ENCODE measurements around the gene C1orf116. TPM values are rescaled to one million over a fixed set of nuclear protein-coding genes. Genes with fewer than 3 reads are reported as not detected.

C1orf116 gene
- total and polyA plus RNA-seq, 8 donors = 17.1 to 91.7 (median 41.3) TPM

DNA sequence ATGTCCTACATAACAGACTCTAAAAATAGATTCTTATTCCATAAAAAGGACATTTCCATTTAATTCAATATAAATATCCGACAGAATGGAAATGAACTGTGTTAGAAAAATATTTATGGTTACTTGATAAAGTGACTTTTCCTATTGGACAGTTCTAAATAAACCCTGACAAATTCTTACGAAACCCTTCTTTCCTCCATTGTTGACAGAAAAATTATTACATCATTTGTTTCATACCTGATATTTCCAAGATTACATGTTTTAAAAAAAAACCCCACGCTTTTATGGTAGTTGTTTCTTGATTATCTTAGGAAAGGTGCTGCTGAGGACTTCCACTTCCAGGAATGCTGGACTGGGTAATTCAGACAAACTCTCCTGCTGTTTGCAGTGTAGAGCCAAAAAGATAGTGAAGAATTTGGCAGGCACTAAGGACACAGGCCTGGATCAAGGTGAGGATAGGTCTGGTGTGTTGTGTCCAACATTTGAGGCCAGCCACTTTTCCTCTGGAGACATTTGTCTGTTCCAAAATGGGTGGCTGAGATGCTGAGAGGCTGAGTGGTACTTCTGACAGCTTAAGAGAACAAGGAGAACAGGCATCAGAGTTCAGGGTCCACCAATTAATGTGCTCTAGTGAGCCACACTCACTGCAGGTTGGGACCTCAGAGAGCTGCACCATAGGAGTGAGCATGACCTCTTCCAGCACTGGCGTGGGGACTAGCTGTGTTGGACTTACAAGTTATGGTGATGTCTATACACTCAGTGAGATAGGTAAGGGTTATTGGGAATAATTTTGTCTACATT is 7.0 kb upstream of the C1orf116 start:
- H3K4me1 ChIP-seq = peaks cover 0 to 22% (median 6%) of the 10 kb centered on the region in 4 donors
- intact Hi-C loops (cut with DNase I; ENCODE audit: low total_unique reads) = no loop called here
- WGBS, 5 donors = 46 to 68% (median 53%) methylated on average over 4 of the region's 4 CpGs
- H3K27ac ChIP-seq = peak overlapping the region in 3 of 5 donors; percentile 1 to 61 (median 13)
- H3K27me3 ChIP-seq = no peaks in the 10 kb centered on the region
- H3K9me3 ChIP-seq = no peaks in the 10 kb centered on the region
- TF ChIP-seq POLR2A (IDR thresholded peaks at IDR 0.05) (no peak), EP300 (IDR thresholded peaks at IDR 0.05) (no peak), POLR2AphosphoS5 (IDR thresholded peaks at IDR 0.05) (no peak)
- TF ChIP-seq, protein P1, sequence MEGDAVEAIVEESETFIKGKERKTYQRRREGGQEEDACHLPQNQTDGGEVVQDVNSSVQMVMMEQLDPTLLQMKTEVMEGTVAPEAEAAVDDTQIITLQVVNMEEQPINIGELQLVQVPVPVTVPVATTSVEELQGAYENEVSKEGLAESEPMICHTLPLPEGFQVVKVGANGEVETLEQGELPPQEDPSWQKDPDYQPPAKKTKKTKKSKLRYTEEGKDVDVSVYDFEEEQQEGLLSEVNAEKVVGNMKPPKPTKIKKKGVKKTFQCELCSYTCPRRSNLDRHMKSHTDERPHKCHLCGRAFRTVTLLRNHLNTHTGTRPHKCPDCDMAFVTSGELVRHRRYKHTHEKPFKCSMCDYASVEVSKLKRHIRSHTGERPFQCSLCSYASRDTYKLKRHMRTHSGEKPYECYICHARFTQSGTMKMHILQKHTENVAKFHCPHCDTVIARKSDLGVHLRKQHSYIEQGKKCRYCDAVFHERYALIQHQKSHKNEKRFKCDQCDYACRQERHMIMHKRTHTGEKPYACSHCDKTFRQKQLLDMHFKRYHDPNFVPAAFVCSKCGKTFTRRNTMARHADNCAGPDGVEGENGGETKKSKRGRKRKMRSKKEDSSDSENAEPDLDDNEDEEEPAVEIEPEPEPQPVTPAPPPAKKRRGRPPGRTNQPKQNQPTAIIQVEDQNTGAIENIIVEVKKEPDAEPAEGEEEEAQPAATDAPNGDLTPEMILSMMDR (IDR thresholded peaks at IDR 0.05) = no peak
- H3K4me3 ChIP-seq = no peak overlapping the region
- H3K36me3 ChIP-seq = no peaks in the 10 kb centered on the region
- no peak for DNase-seq

DNA sequence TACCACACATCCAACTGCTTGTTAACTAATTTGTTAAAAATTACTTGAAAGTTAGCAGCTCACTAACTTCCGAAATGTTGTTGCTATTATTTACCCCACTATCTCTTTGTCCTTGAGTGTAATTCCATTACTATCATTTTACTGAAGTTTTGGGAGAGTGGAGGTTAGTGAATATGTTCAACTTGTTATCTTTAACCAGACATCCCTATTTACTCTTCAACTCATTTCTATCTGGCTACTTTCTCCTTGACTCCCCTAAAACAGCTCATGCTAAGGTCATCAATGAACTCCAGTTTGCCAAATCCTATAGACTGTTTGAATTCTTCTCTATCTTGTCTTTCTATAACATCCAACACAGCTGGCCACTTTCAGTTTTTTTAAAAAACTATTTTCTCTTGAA is 4.3 kb upstream of the C1orf116 start:
- Histone ChIP-seq H3K36me3 (no peaks in the 10 kb centered on the region), H3K9me3 (no peaks in the 10 kb centered on the region), H3K27ac (no peak overlapping the region), H3K27me3 (no peaks in the 10 kb centered on the region), H3K4me3 (no peak overlapping the region), H3K4me1 (peaks cover 5 to 15% (median 9%) of the 10 kb centered on the region in 4 donors)
- TF ChIP-seq POLR2A (IDR thresholded peaks at IDR 0.05) = no peak
- no peak for TF ChIP-seq POLR2AphosphoS5 (IDR thresholded peaks at IDR 0.05)
- no peak for TF ChIP-seq EP300 (IDR thresholded peaks at IDR 0.05)
- TF ChIP-seq, protein P1 (IDR thresholded peaks at IDR 0.05) = no peak
- no peak for DNase-seq
- intact Hi-C loops (cut with DNase I; ENCODE audit: low total_unique reads) = no loop called here
- WGBS, 5 donors = 89 to 100% (median 96%) methylated on average over 1 of the region's 1 CpG

DNA sequence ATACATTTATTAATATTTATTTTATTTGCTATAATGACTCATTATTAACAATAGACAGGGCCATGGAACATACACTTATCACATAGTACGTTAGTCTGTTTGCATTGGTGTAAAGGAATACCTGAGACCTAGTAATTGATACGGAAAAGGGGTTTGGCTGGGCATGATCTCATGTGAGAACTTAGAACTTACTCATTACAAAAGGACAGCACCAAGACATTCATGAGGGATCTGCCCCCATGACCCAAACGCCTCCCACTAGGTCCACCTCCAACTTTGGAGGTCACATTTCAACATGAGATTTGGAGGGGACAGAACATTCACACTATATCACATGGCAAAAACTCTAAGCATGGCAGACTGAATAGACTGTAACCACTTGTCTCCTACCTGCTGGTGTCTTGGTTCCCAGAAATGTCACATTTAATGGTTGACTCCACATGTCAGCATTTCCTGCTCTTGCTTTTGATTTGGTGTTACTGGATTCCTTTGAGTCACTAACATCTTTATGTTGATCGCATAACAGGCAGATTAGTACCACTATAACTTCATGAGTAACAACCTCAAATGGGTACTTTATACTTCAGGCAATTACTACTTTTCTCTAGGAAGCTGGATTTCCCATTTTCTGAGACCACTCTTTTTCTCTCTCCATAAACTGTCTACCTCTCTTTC is 3.5 kb upstream of the C1orf116 start:
- no peaks in the 10 kb centered on the region for H3K9me3 ChIP-seq
- H3K27ac ChIP-seq = peak overlapping the region in 4 of 5 donors; percentile 21 to 91 (median 42)
- peaks cover 5 to 15% (median 9%) of the 10 kb centered on the region in 4 donors for H3K4me1 ChIP-seq
- no peaks in the 10 kb centered on the region for H3K36me3 ChIP-seq
- intact Hi-C loops (cut with DNase I; ENCODE audit: low total_unique reads) = no loop called here
- H3K27me3 ChIP-seq = no peaks in the 10 kb centered on the region
- WGBS, 5 donors = 59 to 76% (median 64%) methylated on average over 4 of the region's 4 CpGs
- no peak overlapping the region for H3K4me3 ChIP-seq
- no peak for TF ChIP-seq POLR2A (IDR thresholded peaks at IDR 0.05)
- TF ChIP-seq, protein P1 (IDR thresholded peaks at IDR 0.05) = no peak
- no peak for TF ChIP-seq EP300 (IDR thresholded peaks at IDR 0.05)
- no peak for TF ChIP-seq POLR2AphosphoS5 (IDR thresholded peaks at IDR 0.05)
- no peak for DNase-seq

DNA sequence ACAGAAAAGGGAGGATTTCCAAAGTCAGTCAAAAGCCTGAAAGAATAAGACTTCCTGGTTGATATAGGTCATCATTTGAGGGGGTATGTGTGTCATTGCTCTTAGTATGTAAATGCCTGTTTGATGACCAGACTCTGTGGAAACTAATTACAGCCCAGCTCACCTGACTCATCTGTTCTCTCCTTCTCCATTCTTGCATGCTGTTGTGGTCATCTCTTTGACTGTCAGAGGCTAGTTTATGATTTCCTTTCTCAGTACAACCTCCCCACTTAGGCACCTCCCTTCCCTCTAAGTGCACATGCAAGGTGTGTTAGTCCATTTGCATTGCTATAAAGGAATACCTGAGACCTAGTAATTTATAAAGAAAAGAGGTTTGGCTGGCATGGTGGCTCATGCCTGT is 2.4 kb upstream of the C1orf116 start:
- Histone ChIP-seq H3K4me1 (peaks cover 5 to 10% (median 8%) of the 10 kb centered on the region in 4 donors), H3K27me3 (no peaks in the 10 kb centered on the region), H3K27ac (peak overlapping the region; percentile 21 to 91 (median 34)), H3K36me3 (no peaks in the 10 kb centered on the region), H3K9me3 (no peaks in the 10 kb centered on the region), H3K4me3 (no peak overlapping the region)
- no peak for DNase-seq
- intact Hi-C loops (cut with DNase I; ENCODE audit: low total_unique reads) = no loop called here
- TF ChIP-seq EP300 (IDR thresholded peaks at IDR 0.05) (no peak), POLR2A (IDR thresholded peaks at IDR 0.05) (no peak), POLR2AphosphoS5 (IDR thresholded peaks at IDR 0.05) (no peak)
- TF ChIP-seq, protein P1 (IDR thresholded peaks at IDR 0.05) = no peak

Data from stomach (tissue), 9 donors.